Myocyte (in vitro differentiated cells): ENCODE results near the gene TMEM187. TPM values are rescaled to one million over a fixed set of nuclear protein-coding genes. Genes with fewer than 3 reads are reported as not detected.

Experiments
- DNase-seq: peaks from one replicate; pipeline ENCODE4 v3.0.0-alpha.2; 2012; ENCODE audit warnings: low read depth
- total RNA-seq: library from RNA; depleted of rRNA; stranded (reverse); fragments of >200 nt; gene quantifications from 2 replicates; pipeline ENCODE4 v1.2.3, GENCODE V29; 2014

The TMEM187 gene
- total RNA-seq, 1 donor from 2014 or later: 10.9 TPM

DNA sequence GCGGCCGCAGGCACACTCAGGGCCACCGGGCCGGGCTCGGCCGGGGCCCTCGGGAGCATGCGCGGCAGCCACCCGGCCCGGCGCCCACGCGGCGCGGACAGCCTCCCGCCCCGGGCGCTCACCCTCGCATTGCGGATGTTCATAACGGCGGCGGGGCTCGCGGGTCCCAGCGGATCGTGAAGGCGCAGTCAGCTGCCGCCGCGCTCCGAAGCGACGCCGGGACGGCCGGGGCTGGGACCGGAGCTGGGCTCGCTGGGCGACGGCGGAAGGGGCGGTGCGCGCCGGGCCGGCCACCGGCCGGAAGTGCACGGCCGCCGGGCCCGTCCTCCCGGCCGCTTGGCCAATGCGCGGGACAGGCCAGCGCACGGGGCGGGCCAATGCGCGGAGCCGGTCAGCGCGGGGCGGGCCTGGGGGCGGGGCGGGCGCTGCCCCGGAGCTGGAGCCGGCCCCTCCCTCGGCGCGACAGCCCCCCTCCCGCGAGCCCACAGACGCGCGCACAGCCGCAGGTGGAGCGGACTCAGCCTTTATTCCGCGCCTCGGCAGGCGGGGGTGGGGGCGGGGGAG is 37.7 kb upstream of the TMEM187 start, which contains the start of gene NAA10:
Gene NAA10, minus strand, starts transcription at position 276 of the 564 bp plus-strand sequence. Its CDS starts 133 bp downstream, at position 143.
- peak; percentile 68 for DNase-seq

DNA sequence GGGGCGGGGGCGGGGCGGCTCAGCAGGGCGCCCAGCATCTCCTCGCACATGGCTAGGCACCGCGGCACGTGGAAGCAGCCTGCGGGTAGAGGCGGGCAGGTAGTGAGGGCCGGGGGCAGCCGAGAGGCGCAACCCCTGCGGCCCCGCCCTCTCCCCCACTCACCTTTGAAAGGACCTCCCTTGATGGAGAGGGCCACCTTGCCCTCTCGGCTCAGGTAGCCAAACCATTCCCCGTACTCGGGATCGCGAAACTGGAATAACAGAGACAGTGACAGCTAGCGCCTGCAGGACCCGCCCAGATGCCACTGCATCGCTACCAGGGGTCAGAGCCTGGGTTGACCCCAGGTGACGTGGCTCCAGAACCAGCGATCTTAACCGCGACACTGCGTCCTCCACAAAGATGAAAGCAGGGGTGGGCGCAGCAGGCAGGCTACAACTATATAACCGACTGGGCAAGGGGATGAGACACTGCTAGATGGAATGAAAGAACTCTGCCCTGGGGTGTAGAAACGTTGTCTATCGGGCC is 37.2 kb upstream of the TMEM187 start:
- DNase-seq: no peak

DNA sequence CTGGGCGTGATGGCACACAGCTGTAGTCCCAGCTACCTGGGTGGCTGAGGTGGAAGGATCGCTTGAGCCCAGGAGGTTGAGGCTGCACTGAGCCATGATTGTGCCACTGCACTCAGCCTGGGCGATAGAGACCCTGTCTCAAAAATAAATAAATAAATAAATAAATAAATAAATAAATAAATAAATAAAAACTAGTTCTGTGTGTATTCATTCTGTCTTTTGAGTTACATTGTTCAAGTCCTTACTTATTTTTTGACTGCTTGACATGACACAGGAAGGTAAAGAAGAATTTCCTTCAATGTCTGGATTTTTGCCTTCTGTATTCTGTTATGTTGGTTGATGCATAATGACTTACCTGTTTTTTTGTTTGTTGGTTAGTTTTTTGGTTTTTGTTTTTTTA is 35.5 kb upstream of the TMEM187 start:
- no peak for DNase-seq

DNA sequence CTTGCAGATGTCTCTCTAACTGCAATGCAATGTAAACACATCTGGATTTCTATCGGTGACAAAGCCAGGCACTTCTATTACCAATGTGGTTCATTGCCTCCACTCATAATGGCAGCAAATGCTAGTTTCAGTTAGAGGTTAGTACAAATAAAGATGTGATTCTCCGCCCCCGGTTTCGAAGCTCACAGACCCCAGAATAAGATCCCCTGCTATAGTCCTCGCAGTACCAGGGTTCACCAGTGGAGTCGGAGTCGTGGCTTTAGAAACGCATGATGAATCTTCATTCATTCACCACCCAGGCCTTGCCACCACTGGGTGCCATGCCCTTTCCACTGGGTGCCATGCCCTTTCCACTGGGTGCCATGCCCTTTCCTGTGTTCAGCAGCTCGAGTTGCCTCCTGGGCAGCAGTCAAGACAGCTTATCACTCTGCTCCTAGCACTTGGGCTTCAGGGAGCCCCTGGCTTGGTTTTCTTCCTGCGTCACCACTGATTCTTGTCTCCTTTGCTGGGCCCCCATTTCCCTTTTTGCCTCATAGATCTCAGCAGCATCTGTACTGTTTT is 34.2 kb upstream of the TMEM187 start:
- no peak for DNase-seq

DNA sequence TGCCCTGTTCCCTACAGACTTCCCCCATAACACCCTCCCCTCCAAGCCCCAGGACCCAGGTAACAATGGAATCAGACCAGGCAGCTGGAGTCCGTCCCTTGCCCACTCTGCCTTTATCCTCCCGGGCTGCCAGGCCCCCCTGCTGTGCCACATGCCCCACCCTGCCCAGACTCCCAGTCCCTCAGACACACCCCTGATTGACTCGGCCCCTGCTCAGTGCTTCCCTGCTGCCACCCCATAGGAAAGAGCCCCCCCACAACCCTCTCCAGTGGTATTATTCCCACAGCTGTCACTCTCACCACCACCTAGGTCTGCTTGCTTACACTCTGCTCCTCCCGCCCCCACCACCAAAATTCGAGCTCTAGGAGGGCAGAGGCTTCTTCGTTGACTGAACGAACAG is 33.0 kb upstream of the TMEM187 start:
- DNase-seq: peak; percentile 11

DNA sequence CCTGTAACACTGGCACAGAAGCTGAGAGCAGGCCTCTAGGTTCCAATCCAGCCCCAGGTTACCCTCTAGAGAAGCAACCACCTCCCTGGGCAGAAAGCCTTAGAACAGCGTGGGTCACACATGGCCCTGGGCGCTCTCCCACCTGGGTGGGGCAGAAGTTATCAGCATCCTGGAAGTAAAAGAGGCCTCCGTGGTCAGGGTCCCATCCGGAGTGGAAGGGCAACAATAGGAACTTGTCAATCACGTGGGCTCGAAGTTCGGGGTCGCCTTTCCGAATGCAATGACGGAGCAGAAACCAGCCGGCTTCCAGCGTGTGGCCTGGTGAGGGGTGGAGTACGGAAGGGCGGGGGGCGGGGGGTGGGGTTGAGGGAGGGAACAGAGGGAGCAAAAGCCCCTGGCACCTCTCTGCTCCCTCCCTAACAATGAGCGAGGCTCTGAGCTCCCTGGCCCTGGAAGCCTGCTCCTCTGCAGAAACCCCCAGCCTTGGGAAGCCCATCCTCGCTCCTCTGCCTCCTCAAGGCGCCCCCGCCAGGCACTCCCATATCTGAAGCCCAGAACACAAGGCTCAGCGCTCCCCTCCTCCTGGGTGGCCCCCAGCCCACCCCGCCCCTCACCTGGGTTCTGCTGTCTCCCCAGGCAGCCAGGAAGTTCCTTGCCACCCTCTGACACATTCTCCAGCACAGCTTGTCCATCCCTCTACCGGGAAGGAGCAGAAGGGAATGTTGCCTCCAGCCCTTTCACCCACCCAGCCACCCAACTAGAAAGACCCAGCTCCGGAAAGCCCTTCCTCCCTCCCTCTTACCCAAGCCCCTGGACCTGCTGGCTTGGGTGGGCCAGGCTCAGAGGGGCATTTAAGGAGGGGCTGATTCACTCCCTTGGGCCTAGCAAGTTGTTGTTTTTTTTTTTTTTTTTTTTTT is 31.0 kb upstream of the TMEM187 start:
- no peak for DNase-seq

DNA sequence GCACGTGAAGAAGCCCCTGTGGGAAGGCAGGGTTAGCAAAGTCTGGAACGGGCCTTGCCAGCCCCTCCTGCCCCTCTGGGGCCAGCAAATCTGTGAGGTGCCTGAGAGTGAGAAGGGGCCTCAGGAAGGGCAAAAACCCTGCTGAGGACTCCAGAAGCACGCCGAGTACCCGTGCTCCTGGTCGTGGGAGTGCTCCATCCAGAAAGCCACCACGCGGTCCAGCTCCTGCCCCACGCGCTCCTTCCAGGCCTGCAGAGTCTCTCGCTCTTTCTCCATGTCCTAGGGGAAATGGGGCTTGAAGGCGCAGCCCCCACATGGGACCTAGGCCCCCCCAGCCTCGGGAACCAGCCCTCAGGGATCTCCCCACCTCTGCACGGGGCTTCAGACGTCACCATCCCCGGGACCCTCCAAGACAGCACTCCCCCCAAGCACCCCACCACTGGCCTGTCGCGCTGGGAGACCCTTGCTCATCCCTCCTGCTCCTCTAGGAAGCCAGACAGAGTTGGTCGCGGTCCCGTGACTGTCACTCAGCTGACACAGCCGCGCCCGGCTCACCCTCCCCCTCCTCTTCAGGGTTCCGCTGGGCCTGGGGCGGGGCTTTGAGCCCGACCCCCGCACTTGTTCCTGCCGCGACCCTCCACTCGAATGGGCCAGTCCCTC is 28.3 kb upstream of the TMEM187 start, which contains the start of gene RENBP:
Gene RENBP, minus strand, starts transcription at position 504 of the 660 bp plus-strand sequence. Its CDS starts 33 bp downstream, at position 471.
- DNase-seq: no peak

DNA sequence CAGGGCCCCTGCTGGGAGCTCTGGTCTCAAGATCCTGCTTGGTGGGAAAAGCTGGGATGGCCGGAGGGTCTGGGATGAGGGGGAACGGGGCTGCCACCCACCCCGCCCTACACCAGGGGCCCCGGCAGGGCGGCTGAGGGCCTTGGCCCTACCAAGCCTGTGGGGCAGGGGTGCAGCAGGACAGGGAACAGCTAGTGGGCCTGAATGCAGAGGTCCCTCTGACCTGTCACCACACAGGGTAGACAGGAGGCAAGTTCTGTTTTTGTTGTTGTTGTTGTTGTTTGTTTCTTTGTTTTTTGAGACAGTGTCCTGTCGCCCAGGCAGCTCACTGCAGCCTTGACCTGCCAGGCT is 27.8 kb upstream of the TMEM187 start:
- no peak for DNase-seq

DNA sequence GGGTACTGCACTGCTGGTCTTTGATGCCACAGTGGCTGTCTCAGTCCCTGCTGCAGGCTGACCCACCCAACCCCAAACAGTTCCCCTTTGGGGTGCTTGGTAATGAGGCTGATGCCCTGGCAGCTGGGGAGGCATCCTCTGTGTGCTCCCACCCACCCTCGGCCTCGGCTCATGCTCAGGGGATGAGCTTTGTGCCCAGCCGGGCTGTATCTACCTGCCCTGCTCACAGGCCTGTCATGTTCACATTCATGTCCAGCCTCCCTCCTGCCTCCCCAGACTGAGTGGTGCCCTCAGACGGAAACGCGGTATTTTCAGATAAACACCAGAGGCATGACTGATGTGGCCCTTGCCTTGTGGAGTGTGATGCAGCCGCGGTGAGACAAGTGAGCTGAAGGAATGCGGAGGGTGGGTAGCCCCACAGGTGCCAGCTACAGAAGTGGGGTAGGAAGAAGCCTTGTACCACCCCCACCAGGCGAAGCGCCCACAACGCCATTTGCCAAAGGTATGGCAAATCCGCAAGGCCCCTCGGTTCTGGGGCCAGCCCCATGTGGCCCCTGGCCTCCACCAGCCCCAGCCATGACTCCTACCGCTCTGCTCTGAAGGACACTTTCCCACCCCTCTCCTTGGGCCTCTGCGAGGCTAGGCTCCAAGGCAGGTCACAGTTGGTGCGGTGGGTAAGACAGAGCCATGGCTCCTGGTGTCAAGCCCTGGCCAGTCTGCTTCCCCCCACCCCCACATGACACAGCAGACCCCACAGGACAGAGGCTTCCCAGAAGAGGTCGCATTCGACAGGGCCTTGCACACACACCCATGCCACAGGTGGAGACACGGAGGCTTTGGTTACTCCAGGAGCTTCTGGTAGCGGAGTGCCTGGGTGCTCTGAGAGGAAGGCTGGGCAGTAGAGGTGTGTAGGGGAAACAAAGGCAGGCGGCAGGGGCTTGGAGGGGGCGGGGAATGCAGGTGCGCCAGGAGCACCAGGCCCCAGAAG is 26.3 kb upstream of the TMEM187 start:
- peak; percentile 3 for DNase-seq

DNA sequence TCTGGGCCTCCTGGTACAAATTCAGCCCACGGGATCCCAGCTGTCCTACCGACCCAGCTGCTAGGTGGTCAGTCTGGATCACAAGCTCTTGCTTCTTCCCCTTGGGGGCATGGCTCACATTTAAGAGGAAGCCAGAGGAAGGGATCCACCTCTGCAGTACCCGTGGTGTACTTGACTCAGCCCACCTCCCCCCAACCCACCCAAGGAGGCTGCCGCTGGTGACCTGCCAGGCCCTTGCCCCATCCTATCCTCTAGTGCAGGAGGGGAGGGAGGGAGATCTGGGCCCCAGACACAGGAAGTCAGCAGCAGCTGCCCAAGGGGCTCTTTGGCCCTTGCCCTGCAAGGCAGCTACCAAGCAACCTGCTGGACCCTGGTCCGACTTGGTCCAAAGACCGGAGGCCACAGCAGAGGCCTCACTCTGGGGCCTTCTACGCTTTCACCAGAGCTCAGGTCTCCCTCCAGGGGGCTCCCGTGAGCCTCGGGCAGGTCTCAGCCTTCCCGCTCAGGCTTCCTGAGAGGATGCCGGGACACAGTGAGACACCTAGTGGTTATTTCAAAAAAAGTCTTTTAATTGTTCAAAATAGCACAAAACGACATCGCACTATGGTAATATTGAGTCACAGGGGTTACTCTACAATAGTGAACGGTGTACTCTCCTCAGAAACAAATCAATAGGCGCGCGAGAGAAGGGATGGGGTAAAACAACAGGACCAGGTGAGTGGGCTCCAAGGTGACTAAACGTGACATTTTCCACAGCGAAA is 25.4 kb upstream of the TMEM187 start:
- DNase-seq: peak; percentile 70

DNA sequence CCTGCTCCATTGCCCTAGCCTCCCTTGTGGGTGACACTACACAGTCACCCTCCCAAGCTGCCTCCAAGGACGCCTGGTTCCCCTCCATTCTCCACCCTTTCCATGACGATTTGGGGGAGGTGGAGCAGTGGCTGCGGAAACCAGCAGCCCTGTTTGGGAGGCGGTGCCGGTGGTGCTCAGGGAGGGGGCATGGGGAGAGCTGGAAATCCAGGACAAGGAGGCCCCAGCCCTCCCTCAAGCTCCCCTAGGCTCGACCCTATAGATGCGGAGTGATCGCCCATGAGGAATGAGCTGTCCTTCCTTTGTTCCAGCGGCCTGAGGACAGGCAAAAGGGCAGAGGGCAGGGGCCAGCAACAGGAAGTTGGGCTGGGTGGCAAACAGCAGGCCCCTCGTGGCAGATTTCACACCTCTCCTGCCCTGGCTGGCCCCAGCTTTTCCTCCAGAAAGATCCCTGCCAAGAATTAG is 24.5 kb upstream of the TMEM187 start:
- DNase-seq: no peak

DNA sequence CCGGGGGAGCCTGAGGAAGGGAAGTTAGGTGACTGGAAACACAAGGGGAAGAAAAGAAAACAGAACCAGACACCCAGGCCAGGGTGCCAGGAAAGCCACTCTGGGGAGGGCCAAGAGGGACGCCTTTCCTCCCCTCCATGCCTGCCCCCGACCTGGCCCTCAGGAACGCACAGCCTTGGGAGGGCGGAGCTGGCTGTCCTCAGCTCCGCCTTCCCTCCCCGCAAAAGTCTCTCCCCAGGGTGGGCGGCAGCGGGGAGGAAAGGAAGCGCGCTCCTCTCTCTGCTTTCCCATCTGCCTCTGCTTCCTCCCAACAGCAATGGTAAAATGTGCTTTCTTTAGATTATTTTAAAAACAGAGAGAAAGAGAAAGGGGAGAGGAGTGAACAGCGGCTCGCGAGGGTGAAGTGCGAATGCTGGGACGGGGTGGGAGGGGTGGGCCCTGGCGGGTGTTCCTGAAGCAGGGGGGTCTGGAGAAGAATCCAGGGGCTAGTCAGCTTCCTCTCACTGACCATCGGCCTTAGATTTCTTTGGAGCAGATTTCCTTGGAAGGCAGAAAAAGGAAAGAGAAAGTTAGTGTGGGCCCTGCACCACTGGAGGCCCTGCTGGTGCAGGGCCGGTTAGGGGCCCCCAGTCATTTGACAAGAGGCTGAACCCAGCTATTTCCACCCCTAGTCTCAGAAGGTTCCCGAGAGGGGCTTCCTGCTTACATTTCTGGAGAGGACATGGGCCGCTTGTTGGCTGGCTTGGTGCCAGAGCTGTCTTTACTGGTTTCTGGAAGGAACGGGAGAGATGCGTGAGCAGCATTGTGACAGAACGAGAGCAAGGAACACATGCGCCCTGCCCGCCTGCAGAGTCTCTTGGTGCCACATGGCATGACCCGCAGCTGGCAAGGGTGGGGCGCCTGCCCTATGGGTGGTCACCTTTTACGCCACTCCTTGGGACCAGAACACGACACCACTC is 23.4 kb upstream of the TMEM187 start:
- no peak for DNase-seq

DNA sequence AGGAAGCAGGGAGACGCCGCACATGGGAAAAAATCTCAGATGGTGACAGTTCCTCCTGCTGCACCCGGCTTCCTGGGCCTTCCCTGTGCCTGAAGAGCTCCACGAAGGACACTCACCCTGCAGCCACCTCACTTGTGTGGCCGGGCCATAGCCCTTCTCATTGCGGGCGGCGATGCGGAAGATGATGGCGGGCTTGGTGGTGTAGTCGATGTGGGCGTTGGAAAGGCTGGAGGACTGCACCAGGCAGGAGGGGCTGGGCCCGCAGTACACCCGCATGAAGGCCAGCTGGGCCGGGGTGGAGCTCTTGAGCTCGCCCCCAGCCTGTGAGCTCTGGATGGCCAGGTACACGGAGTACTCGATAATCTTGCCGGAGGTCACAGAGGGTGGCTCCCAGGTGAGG is 22.4 kb upstream of the TMEM187 start:
- no peak for DNase-seq

DNA sequence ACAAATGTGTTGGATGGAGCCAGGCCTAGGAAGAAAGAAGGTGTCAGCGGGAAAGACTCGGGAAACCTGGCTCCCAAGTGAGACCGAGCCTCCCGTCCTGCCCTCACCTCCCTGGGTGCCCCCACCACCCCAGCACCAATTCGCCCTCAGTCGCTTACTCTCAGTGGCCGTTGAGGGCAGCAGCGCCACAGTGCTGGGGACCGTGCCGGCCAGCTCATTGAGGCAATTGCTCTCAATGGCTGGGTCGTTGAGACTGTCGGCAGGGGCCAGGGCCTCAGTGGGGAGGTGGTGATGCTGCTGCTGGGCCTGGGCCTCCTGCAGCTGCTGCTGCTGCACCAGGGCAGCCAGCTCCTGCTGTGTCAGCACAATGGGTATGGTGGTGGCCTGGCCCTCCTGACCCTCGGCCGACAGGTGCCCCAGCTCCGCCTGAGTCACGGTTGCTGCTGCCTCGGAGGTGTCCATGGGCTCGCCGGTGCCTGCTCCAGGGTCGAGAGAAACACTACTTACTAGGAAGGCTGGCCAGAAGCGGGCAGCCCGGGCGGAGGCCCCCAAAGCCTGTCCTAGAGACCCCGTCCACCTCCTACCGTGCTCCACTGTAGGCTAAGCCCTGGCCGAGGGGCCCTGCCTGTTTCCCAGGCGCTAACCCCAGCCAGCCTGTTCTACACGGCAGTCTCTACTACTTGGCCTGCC is 20.7 kb upstream of the TMEM187 start:
- no peak for DNase-seq

DNA sequence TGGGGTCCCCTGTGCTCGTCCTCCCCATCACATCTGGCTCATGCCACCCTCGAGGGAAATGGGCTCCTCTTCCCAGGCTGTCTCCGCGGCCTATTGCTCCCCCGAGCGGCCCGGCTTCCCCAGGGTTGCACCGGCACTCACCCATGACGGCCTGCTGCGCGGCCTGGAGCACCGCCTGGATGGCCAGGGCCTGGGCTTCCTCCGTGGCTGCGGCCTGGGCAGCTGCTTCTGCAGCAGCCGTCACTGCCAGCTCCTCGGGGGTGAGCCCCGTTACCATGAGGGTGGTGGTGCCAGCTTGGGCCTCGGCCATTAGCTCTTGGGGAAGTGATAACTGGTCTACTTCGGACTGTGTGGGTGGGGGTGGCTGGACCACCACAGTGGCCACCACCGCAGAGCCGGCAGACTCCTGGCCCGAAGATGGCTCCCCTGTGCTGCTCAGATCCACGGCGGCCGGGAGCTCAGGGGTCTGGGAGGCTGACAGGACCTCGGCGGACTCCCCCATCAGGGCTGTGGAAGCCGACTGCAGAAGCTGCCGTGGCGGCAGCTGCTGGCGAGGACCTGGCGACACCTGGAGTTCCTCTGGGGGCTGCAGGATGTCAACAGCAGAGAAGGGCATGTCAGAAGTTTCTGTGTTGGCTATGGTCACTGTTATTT is 20.1 kb upstream of the TMEM187 start:
- no peak for DNase-seq

DNA sequence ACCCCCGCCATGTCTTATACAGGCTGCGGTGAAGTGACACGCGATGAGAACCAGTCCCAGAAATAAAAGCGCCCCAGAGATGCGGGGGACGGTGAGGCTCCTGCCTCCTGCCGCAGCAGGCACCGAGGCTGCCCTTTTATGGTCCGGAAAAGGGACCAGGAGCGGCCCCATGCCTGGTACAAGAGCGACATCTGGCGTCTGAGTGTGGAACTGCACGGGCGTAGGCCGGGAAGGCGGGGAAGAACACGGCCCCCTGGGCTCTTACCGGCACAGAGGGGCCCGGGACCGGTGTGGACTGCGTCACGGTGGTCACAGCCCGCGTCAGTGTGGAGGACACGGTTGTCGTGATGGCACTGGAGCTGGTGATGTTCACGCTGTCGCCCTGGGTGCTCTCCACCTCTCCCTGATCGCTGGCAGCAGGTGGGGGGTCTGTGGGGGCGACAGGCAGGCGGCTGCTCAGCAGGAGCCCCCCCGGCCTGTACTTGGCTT is 19.2 kb upstream of the TMEM187 start:
- peak; percentile 58 for DNase-seq
